GM12875 (cell line): ENCODE measurements around the gene TBC1D17.

Experiments used
- H3K4me3 ChIP-seq: one replicate; pipeline ENCODE4 v1.5.1; 2011; ENCODE audit warnings: low read depth, low read length, control low read depth
- CTCF ChIP-seq: IDR thresholded peaks from 2 replicates; pipeline ENCODE4 v1.5.1; 2011; ENCODE audit warnings: low read depth, mild to moderate bottlenecking, control low read depth, inconsistent platforms, low read length, moderate library complexity, borderline replicate concordance; ENCODE audit not compliant: insufficient read depth

Gene TBC1D17

GRCh38 chr19:49890349-49891311 lies 13.1 kb downstream of the TBC1D17 start:
- no peak overlapping the region for H3K4me3 ChIP-seq
- no peak for TF ChIP-seq CTCF

- TF ChIP-seq CTCF, result no peak
- H3K4me3 ChIP-seq, result no peak overlapping the region
Measured at GRCh38 chr19:49891393-49891792, 13.9 kb downstream of the TBC1D17 start.

- no peak for TF ChIP-seq CTCF
- no peak overlapping the region for H3K4me3 ChIP-seq
Measured at GRCh38 chr19:49892716-49893115, 15.2 kb downstream of the TBC1D17 start.

- no peak for TF ChIP-seq CTCF
- no peak overlapping the region for H3K4me3 ChIP-seq
Measured at GRCh38 chr19:49894011-49894664, 16.6 kb downstream of the TBC1D17 start.

GRCh38 chr19:49894879-49895565 lies 17.5 kb downstream of the TBC1D17 start:
- peak overlapping the region; percentile 76 for H3K4me3 ChIP-seq
- TF ChIP-seq CTCF, result no peak

DNA sequence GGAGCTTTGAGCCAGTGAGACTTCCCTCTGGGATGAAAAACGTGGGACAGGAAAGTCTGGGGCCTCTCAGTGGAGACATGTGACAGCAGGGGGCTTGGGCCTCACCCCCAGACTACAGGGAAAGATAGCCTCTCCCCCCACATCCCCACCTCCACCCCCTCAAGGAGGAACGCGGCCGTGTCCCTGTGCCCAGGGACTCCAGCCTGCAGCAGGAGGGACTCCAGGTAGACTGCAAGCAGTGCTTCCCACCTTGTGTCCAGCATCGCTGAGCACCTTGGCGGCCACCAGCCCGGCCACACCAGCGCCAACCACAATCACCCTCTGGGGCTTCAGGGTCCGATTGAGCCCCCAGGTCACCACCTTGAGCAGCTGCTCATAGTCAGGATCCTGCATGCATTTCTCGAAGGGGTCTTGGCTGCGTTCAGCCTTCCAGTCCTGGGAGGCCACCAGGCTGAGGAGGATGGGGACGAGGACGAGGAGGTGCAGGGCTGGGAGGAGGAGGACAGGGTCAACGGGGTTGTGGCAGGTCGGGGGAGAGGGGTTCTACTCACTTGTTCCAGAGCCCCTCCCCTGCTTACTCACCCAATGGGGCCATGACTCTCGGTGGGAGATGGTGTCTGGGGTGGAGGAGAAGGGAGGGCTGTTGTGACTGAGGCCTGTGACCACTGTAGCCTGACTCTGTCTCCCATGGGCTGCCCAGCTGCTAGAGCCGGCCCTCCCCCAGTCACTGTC lies 18.2 kb downstream of the TBC1D17 start:
- no peak for TF ChIP-seq CTCF
- H3K4me3 ChIP-seq, result peak overlapping the region; percentile 76
